ENCODE results near the gene HOXB3.

DNA sequence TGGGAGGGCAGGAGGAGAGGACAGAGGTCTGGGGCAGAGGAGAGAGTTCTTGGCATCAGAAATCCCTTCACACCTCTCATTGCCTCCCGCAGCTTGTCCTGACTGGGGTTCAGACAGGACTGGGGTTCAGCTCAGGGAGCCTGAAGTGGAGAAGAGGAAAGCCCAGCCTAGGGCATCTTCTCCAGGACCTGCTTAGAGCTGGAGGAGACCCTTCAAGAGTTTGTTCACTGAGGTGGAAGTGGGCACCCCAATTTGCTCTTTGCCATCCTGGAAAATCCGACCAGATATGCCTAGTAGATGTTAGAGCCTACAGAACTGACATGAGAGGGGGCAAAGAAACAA is 2.0 kb downstream of the HOXB3 start:
- TF ChIP-seq, protein P1, sequence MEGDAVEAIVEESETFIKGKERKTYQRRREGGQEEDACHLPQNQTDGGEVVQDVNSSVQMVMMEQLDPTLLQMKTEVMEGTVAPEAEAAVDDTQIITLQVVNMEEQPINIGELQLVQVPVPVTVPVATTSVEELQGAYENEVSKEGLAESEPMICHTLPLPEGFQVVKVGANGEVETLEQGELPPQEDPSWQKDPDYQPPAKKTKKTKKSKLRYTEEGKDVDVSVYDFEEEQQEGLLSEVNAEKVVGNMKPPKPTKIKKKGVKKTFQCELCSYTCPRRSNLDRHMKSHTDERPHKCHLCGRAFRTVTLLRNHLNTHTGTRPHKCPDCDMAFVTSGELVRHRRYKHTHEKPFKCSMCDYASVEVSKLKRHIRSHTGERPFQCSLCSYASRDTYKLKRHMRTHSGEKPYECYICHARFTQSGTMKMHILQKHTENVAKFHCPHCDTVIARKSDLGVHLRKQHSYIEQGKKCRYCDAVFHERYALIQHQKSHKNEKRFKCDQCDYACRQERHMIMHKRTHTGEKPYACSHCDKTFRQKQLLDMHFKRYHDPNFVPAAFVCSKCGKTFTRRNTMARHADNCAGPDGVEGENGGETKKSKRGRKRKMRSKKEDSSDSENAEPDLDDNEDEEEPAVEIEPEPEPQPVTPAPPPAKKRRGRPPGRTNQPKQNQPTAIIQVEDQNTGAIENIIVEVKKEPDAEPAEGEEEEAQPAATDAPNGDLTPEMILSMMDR (IDR thresholded peaks at IDR 0.05; ENCODE audit: insufficient read depth, low read depth, low read length), result no peak
- peak; percentile 60 for TF ChIP-seq EZH2 (IDR thresholded peaks at IDR 0.05; ENCODE audit: insufficient read depth, low read length)

All from astrocyte (in vitro differentiated cells and primary cell).